DND-41 (cell line): ENCODE data around the gene MARVELD3.

Source experiments
- EZH2 ChIP-seq: IDR thresholded peaks from 3 replicates; pipeline ENCODE4 v1.6.1; 2012; ENCODE audit warnings: borderline replicate concordance, low read depth, mild to moderate bottlenecking, moderate library complexity, low read length, inconsistent platforms; ENCODE audit not compliant: severe bottlenecking
- TF ChIP-seq, protein P1 (sequence below): IDR thresholded peaks from 2 replicates; pipeline ENCODE4 v1.5.1; 2012; ENCODE audit warnings: borderline replicate concordance, low read length, moderate library complexity, mild to moderate bottlenecking; ENCODE audit not compliant: poor library complexity, severe bottlenecking; ENCODE audit errors: extremely low read depth

DNA sequence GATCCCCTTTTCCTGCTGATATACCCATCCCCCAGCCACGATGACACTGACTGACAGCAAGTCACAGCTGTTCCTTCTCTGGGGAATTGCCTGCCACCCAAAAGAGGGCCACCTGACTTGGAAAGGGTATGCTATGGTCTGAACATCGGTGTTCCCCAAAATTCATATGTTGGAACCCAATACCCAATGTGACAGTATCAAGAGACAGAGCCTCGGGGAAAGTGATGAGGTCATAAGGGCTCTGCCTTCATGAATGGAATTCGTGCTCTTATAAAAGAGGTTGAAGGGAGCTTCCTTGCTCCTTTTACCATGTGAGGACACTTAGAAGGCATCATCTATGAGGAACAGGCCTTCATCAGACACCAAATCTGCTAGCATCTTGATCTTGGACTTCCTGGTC is 7.6 kb upstream of the MARVELD3 start:
- TF ChIP-seq, protein P1, sequence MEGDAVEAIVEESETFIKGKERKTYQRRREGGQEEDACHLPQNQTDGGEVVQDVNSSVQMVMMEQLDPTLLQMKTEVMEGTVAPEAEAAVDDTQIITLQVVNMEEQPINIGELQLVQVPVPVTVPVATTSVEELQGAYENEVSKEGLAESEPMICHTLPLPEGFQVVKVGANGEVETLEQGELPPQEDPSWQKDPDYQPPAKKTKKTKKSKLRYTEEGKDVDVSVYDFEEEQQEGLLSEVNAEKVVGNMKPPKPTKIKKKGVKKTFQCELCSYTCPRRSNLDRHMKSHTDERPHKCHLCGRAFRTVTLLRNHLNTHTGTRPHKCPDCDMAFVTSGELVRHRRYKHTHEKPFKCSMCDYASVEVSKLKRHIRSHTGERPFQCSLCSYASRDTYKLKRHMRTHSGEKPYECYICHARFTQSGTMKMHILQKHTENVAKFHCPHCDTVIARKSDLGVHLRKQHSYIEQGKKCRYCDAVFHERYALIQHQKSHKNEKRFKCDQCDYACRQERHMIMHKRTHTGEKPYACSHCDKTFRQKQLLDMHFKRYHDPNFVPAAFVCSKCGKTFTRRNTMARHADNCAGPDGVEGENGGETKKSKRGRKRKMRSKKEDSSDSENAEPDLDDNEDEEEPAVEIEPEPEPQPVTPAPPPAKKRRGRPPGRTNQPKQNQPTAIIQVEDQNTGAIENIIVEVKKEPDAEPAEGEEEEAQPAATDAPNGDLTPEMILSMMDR: no peak
- TF ChIP-seq EZH2: no peak
